ENCODE measurements around the gene PTBP3. TPM values are rescaled to one million over a fixed set of nuclear protein-coding genes. Genes with fewer than 3 reads are reported as not detected.

The PTBP3 gene
- total and polyA plus RNA-seq, 9 donors, result 9.4 to 40.2 (median 32.2) TPM

GRCh38 chr9:112325600-112325999 lies 7.8 kb downstream of the PTBP3 start:
- no peak for TF ChIP-seq POLR2A (IDR thresholded peaks at IDR 0.05)
- TF ChIP-seq EP300 (IDR thresholded peaks at IDR 0.05), result no peak
- no peak for TF ChIP-seq CTCF (IDR thresholded peaks at IDR 0.05)
- H3K4me1 ChIP-seq (ENCODE audit: insufficient read depth), result no peaks in the 10 kb centered on the region
- DNase-seq, result no peak
- no peaks in the 10 kb centered on the region for H3K27me3 ChIP-seq
- H3K4me3 ChIP-seq, result no peak overlapping the region
- intact Hi-C loops (cut with DNase I), result no loop called here
- H3K27ac ChIP-seq, result no peak overlapping the region
- no peaks in the 10 kb centered on the region for H3K9me3 ChIP-seq
- 88 to 90% (median 89%) methylated on average over 8 of the region's 8 CpGs for WGBS, 3 donors
- H3K36me3 ChIP-seq, result no peaks in the 10 kb centered on the region

GRCh38 chr9:112325127-112325526 lies 8.3 kb downstream of the PTBP3 start:
- no peaks in the 10 kb centered on the region for H3K36me3 ChIP-seq
- 85 to 90% (median 88%) methylated on average over 10 of the region's 10 CpGs for WGBS, 3 donors
- H3K9me3 ChIP-seq, result no peaks in the 10 kb centered on the region
- DNase-seq, result no peak
- no peak overlapping the region for H3K27ac ChIP-seq
- H3K27me3 ChIP-seq, result no peaks in the 10 kb centered on the region
- TF ChIP-seq CTCF (IDR thresholded peaks at IDR 0.05) (no peak), EP300 (IDR thresholded peaks at IDR 0.05) (no peak), POLR2A (IDR thresholded peaks at IDR 0.05) (no peak)
- intact Hi-C loops (cut with DNase I), result no loop called here
- H3K4me1 ChIP-seq (ENCODE audit: insufficient read depth), result no peaks in the 10 kb centered on the region
- H3K4me3 ChIP-seq, result no peak overlapping the region

GRCh38 chr9:112323378-112323854 lies 10.0 kb downstream of the PTBP3 start:
- no peak for DNase-seq
- Histone ChIP-seq H3K27me3 (no peaks in the 10 kb centered on the region), H3K9me3 (no peaks in the 10 kb centered on the region), H3K27ac (no peak overlapping the region), H3K36me3 (no peaks in the 10 kb centered on the region), H3K4me3 (no peak overlapping the region), H3K4me1 (ENCODE audit: insufficient read depth) (no peaks in the 10 kb centered on the region)
- intact Hi-C loops (cut with DNase I), result no loop called here
- 91 to 95% (median 94%) methylated on average over 3 of the region's 3 CpGs for WGBS, 3 donors
- TF ChIP-seq CTCF (IDR thresholded peaks at IDR 0.05), result no peak

GRCh38 chr9:112322701-112323377 lies 10.6 kb downstream of the PTBP3 start:
- H3K4me3 ChIP-seq, result no peak overlapping the region
- H3K9me3 ChIP-seq, result no peaks in the 10 kb centered on the region
- intact Hi-C loops (cut with DNase I), result no loop called here
- no peak for DNase-seq
- H3K4me1 ChIP-seq (ENCODE audit: insufficient read depth), result no peaks in the 10 kb centered on the region
- WGBS, 3 donors, result 91 to 93% (median 92%) methylated on average over 5 of the region's 5 CpGs
- no peaks in the 10 kb centered on the region for H3K36me3 ChIP-seq
- no peak overlapping the region for H3K27ac ChIP-seq
- no peaks in the 10 kb centered on the region for H3K27me3 ChIP-seq
- TF ChIP-seq POLR2A (IDR thresholded peaks at IDR 0.05) (no peak), EP300 (IDR thresholded peaks at IDR 0.05) (no peak), CTCF (IDR thresholded peaks at IDR 0.05) (no peak)

Data from ovary (tissue), 9 donors.